IMR-90 (cell line): ENCODE measurements around the gene SMIM43. TPM values are rescaled to one million over a fixed set of nuclear protein-coding genes. Genes with fewer than 3 reads are reported as not detected.

Experiments
- ATAC-seq: fragments of 200-7000 bp; cut with Tn5 transposase; 2 replicates; pipeline ENCODE4 v1.9.1; 2020; ENCODE audit warnings: low read depth, mild to moderate bottlenecking, moderate library complexity
- BruUV-seq: library from RNA; stranded (reverse); fragments of 400-500 nt; replicated peaks from 2 replicates; lab custom pipeline; 2021; lab: Mats Ljungman, UMichigan
- CTCF ChIA-PET: fragments of 300-600 bp; formaldehyde crosslinking; extraction: SDS; loops from one replicate; lab custom pipeline; 2021; ENCODE audit warnings: antibody characterized with exemption; lab: Yijun Ruan, JAX
- POLR2A ChIA-PET: fragments of 300-600 bp; sonication (Branson Sonifier 250); formaldehyde crosslinking; loops from one replicate; lab custom pipeline; 2022; ENCODE audit warnings: antibody characterized with exemption; ENCODE audit not compliant: unreplicated experiment; lab: Charles Lee
- DNase-seq: peaks from one replicate; pipeline ENCODE4 v3.0.0; 2013
- H2AFZ ChIP-seq: replicated peaks from 2 replicates; pipeline ENCODE3; 2013; ENCODE audit warnings: low read length, mild to moderate bottlenecking; ENCODE audit not compliant: poor library complexity
- H2AK5ac ChIP-seq: 2 replicates; pipeline ENCODE4 v1.6.1; 2013; ENCODE audit warnings: low read depth, low read length, inconsistent platforms
- H2AK9ac ChIP-seq: replicated peaks from 2 replicates; pipeline ENCODE3; 2013; ENCODE audit warnings: mild to moderate bottlenecking, low read depth, low read length, moderate library complexity; ENCODE audit not compliant: poor library complexity
- H2BK120ac ChIP-seq: 2 replicates; pipeline ENCODE4 v1.6.1; 2013; ENCODE audit warnings: low read depth, low read length, inconsistent platforms
- H2BK15ac ChIP-seq: 3 replicates; pipeline ENCODE4 v1.6.1; 2013; ENCODE audit warnings: low read depth, low read length, inconsistent platforms
- H2BK20ac ChIP-seq: 2 replicates; pipeline ENCODE4 v1.6.1; 2013; ENCODE audit warnings: low read depth, mild to moderate bottlenecking, inconsistent platforms, low read length, moderate library complexity
- H2BK5ac ChIP-seq: 2 replicates; pipeline ENCODE4 v1.6.1; 2013; ENCODE audit warnings: mild to moderate bottlenecking, low read depth, low read length, inconsistent platforms; ENCODE audit not compliant: poor library complexity, severe bottlenecking
- H3K14ac ChIP-seq: replicated peaks from 2 replicates; pipeline ENCODE4 v1.6.1; 2013; ENCODE audit warnings: low read depth, low read length, inconsistent platforms
- H3K18ac ChIP-seq: 2 replicates; pipeline ENCODE4 v1.6.1; 2013; ENCODE audit warnings: low read depth, low read length, control low read depth
- H3K23ac ChIP-seq: 2 replicates; pipeline ENCODE4 v1.6.1; 2013; ENCODE audit warnings: low read depth, low read length, inconsistent platforms
- H3K27ac ChIP-seq: 2 replicates; pipeline ENCODE4 v1.5.1; 2013; ENCODE audit warnings: mild to moderate bottlenecking, control low read depth, low read length; ENCODE audit not compliant: insufficient read depth
- H3K27me3 ChIP-seq: 2 replicates; pipeline ENCODE4 v1.6.1; 2013; ENCODE audit warnings: low read length; ENCODE audit not compliant: control insufficient read depth, insufficient read depth
- H3K36me3 ChIP-seq: 2 replicates; pipeline ENCODE4 v1.6.1; 2013; ENCODE audit warnings: low read length, mixed read lengths; ENCODE audit not compliant: control insufficient read depth, insufficient read depth
- H3K4ac ChIP-seq: 2 replicates; pipeline ENCODE4 v1.6.1; 2013; ENCODE audit warnings: low read depth, low read length, inconsistent platforms
- H3K4me1 ChIP-seq: 2 replicates; pipeline ENCODE4 v1.6.1; 2013; ENCODE audit warnings: low read length, mixed read lengths; ENCODE audit not compliant: control insufficient read depth, insufficient read depth
- H3K4me2 ChIP-seq: 2 replicates; pipeline ENCODE4 v1.6.1; 2013; ENCODE audit warnings: low read depth, mild to moderate bottlenecking, control low read depth, low read length, moderate library complexity
- H3K4me3 ChIP-seq: 2 replicates; pipeline ENCODE4 v1.5.1; 2013; ENCODE audit warnings: low read depth, mild to moderate bottlenecking, control low read depth, low read length, moderate library complexity; ENCODE audit not compliant: insufficient read depth
- H3K56ac ChIP-seq: 2 replicates; pipeline ENCODE4 v1.6.1; 2013; ENCODE audit warnings: low read length, inconsistent platforms; ENCODE audit not compliant: insufficient read depth; ENCODE audit errors: extremely low read depth
- H3K79me1 ChIP-seq, 2 experiments: 2 replicates each; pipeline ENCODE4 v1.6.1; 2013; ENCODE audit warnings: low read length in 2 of 2, inconsistent platforms in 1 of 2, low read depth in 1 of 2
- H3K9ac ChIP-seq: 2 replicates; pipeline ENCODE4 v1.6.1; 2013; ENCODE audit warnings: low read depth, low read length, control low read depth
- H3K9me1 ChIP-seq: 2 replicates; pipeline ENCODE4 v1.6.1; 2013; ENCODE audit warnings: low read length, inconsistent platforms; ENCODE audit not compliant: insufficient read depth
- H3K9me3 ChIP-seq: 2 replicates; pipeline ENCODE4 v1.6.1; 2013; ENCODE audit warnings: low read length; ENCODE audit not compliant: control insufficient read depth, insufficient read depth
- H4K20me1 ChIP-seq: 2 replicates; pipeline ENCODE4 v1.6.1; 2013; ENCODE audit warnings: low read length, inconsistent platforms; ENCODE audit not compliant: insufficient read depth
- H4K5ac ChIP-seq: 2 replicates; pipeline ENCODE4 v1.6.1; 2013; ENCODE audit warnings: mild to moderate bottlenecking, low read depth, low read length, control low read depth
- H4K8ac ChIP-seq, 2 experiments: 2 replicates each; pipeline ENCODE4 v1.6.1; 2013; ENCODE audit warnings: low read depth in 2 of 2, low read length in 2 of 2, control low read depth in 1 of 2, inconsistent platforms in 1 of 2
- H4K91ac ChIP-seq: 2 replicates; pipeline ENCODE4 v1.6.1; 2013; ENCODE audit warnings: low read depth, low read length, inconsistent platforms; ENCODE audit not compliant: insufficient read depth
- BHLHE40 ChIP-seq: fragments of 150-350 bp; IDR thresholded peaks from 2 replicates; pipeline ENCODE4 v1.6.1; 2016; ENCODE audit warnings: mild to moderate bottlenecking, low read depth, low read length
- CEBPB ChIP-seq: IDR thresholded peaks from 2 replicates; pipeline ENCODE4 v1.6.1; 2012; ENCODE audit warnings: low read depth, low read length, improper control_type of control experiment
- CHD1 ChIP-seq: IDR thresholded peaks from 2 replicates; pipeline ENCODE4 v1.6.1; 2012; ENCODE audit warnings: low read depth, low read length, improper control_type of control experiment
- CTCF ChIP-seq: conservative IDR thresholded peaks from 2 replicates; pipeline ENCODE4 v1.5.1; 2012; ENCODE audit warnings: mild to moderate bottlenecking, low read depth, low read length, improper control_type of control experiment
- FOS ChIP-seq: fragments of 150-350 bp; IDR thresholded peaks from 2 replicates; pipeline ENCODE4 v1.6.1; 2016; ENCODE audit warnings: low read depth, low read length
- MAFK ChIP-seq: IDR thresholded peaks from 2 replicates; pipeline ENCODE4 v1.6.1; 2012; ENCODE audit warnings: low read depth, low read length, improper control_type of control experiment
- MAZ ChIP-seq: IDR thresholded peaks from 2 replicates; pipeline ENCODE4 v1.6.1; 2012; ENCODE audit warnings: low read depth, mild to moderate bottlenecking, low read length, improper control_type of control experiment, moderate library complexity, borderline replicate concordance
- MXI1 ChIP-seq: IDR thresholded peaks from 2 replicates; pipeline ENCODE4 v1.6.1; 2012; ENCODE audit warnings: low read depth, mild to moderate bottlenecking, low read length, moderate library complexity, borderline replicate concordance
- NFE2L2 ChIP-seq: fragments of 150-350 bp; IDR thresholded peaks from 2 replicates; pipeline ENCODE4 v1.6.1; 2016; ENCODE audit warnings: low read depth, mild to moderate bottlenecking, low read length
- POLR2A ChIP-seq: IDR thresholded peaks from 2 replicates; pipeline ENCODE4 v1.6.1; 2012; ENCODE audit warnings: mild to moderate bottlenecking, low read depth, low read length
- RAD21 ChIP-seq: IDR thresholded peaks from 2 replicates; pipeline ENCODE4 v1.6.1; 2012; ENCODE audit warnings: low read length, improper control_type of control experiment
- RCOR1 ChIP-seq: IDR thresholded peaks from 2 replicates; pipeline ENCODE4 v1.6.1; 2012; ENCODE audit warnings: mild to moderate bottlenecking, low read length, improper control_type of control experiment; ENCODE audit not compliant: insufficient replicate concordance
- RFX5 ChIP-seq: IDR thresholded peaks from 2 replicates; pipeline ENCODE4 v1.8.0; 2012; ENCODE audit warnings: low read depth, mild to moderate bottlenecking, low read length, moderate library complexity
- SMC3 ChIP-seq: fragments of 150-350 bp; IDR thresholded peaks from 2 replicates; pipeline ENCODE4 v1.6.1; 2016; ENCODE audit warnings: low read depth, mild to moderate bottlenecking, antibody characterized with exemption, low read length, moderate library complexity
- WGBS, 2 experiments: methylation state at CpG; one replicate each; pipeline versions ENCODE4 v1.1.5 to v1.1.7; 2013; ENCODE audit warnings: missing lambda C conversion rate in 2 of 2; ENCODE audit not compliant: insufficient read length in 1 of 2; ENCODE audit errors: extremely low coverage in 2 of 2; 5-methylcytosine and 5-hydroxymethylcytosine counted together
- dilution Hi-C: fragments of 300-500 bp; cut with HindIII; formaldehyde crosslinking; loops from one replicate; pipeline ENCODE4 v1.14.3; 2018; ENCODE audit warnings: low sequenced_read_pairs; ENCODE audit not compliant: unreplicated experiment
- in situ Hi-C: fragments of 300-500 bp; cut with MboI; formaldehyde crosslinking; loops from 3 replicates; pipeline ENCODE4 v1.14.3; 2019; ENCODE audit warnings: low sequenced_read_pairs, inconsistent platforms, mixed read lengths
- intact Hi-C: fragments of 100-400 bp; cut with micrococcal nuclease; formaldehyde crosslinking; loops from 2 replicates; pipeline ENCODE4 v1.10.0; 2022
- polyA plus RNA-seq, 3 experiments: library from polyadenylated mRNA; depleted of rRNA; stranded (reverse); fragments of >200 nt; gene quantifications; 2 replicates each; pipeline ENCODE4 v1.2.3, GENCODE V29; 2012; ENCODE audit warnings: low replicate concordance in 1 of 3
- total RNA-seq: library from RNA; depleted of rRNA; stranded (reverse); fragments of >200 nt; gene quantifications from 2 replicates; pipeline ENCODE4 v1.2.3, GENCODE V29; 2012
- TF ChIP-seq, protein P1 (sequence below): fragments of 150-350 bp; IDR thresholded peaks from 2 replicates; pipeline ENCODE4 v1.6.1; 2016; ENCODE audit warnings: low read depth, mild to moderate bottlenecking, low read length, moderate library complexity, borderline replicate concordance
- TF ChIP-seq, protein P2 (sequence below): fragments of 150-350 bp; IDR thresholded peaks from 2 replicates; pipeline ENCODE4 v1.6.1; 2017; ENCODE audit warnings: mild to moderate bottlenecking, antibody characterized with exemption, low read length, low read depth

The SMIM43 gene
- total and polyA plus RNA-seq, 2 of the 4 experiments (the other 2 are of a cell fraction) = 1.4 to 2.8 TPM

DNA sequence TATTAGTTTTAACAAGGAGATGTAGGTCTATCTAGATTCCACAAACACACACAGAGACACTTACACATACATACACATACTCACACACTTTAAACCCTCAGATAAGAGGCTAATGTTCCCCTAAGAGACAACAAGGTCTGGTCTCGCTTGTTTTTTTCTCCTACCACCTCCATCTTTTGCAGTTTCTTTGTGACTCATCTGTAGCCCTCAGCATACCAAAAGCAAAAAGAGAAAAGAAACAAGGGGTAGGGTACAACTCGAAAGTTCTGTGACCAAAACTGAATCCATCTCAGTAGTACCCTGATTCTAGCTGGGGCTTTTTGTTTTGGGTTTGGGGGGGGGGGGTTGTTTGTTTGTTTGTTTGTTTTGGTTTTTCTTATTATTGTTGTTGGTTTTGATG lies 23.9 kb upstream of the SMIM43 start:
- Histone ChIP-seq H2BK15ac (peak overlapping the region; percentile 99), H3K9me3 (peaks cover 3% of the 10 kb centered on the region; the same call in 1 of the 2 replicates), H3K4me2 (no peak overlapping the region; the same call in 1 of the 2 replicates), H3K27ac (peak overlapping the region; percentile 96), H2AFZ (no peak overlapping the region), H3K14ac (peak overlapping the region; percentile 91), H3K23ac (peak overlapping the region; percentile 99), H3K4me3 (no peak overlapping the region), H2AK5ac (peak overlapping the region; percentile 98), H3K18ac (peak overlapping the region; percentile 100), H2BK5ac (peak overlapping the region; percentile 98), H2AK9ac (peak overlapping the region; percentile 37), H3K4me1 (peaks cover 24% of the 10 kb centered on the region), H3K27me3 (no peaks in the 10 kb centered on the region), H3K36me3 (no peaks in the 10 kb centered on the region), H3K9ac (peak overlapping the region; percentile 9; the same call in 1 of the 2 replicates), H4K20me1 (no peaks in the 10 kb centered on the region), H3K9me1 (peaks cover 17% of the 10 kb centered on the region), H2BK120ac (peak overlapping the region; percentile 99), H4K5ac (peak overlapping the region; percentile 97; the same call in 1 of the 2 replicates), H4K91ac (peak overlapping the region; percentile 96), H3K4ac (peak overlapping the region; percentile 93), H2BK20ac (peak overlapping the region; percentile 100), H4K8ac (peak overlapping the region; percentile 87 to 91), H3K56ac (peak overlapping the region; percentile 71), H3K79me1 (peaks cover 0 to 21% of the 10 kb centered on the region in 2 experiments; a peak in 2 of 4 replicates)
- POLR2A ChIA-PET = no interaction called here
- no CpG with 5 or more reads among the region's 2 CpGs for WGBS, 2 experiments
- CTCF ChIA-PET = no interaction called here
- dilution Hi-C loops = no loop called here
- TF ChIP-seq RAD21 (no peak), POLR2A (no peak), RCOR1 (no peak), MAZ (no peak), BHLHE40 (no peak), CTCF (no peak), NFE2L2 (no peak), SMC3 (no peak), RFX5 (no peak), FOS (no peak), CEBPB (no peak), MAFK (no peak), CHD1 (no peak), MXI1 (no peak)
- TF ChIP-seq, protein P1, sequence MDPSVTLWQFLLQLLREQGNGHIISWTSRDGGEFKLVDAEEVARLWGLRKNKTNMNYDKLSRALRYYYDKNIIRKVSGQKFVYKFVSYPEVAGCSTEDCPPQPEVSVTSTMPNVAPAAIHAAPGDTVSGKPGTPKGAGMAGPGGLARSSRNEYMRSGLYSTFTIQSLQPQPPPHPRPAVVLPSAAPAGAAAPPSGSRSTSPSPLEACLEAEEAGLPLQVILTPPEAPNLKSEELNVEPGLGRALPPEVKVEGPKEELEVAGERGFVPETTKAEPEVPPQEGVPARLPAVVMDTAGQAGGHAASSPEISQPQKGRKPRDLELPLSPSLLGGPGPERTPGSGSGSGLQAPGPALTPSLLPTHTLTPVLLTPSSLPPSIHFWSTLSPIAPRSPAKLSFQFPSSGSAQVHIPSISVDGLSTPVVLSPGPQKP = no peak
- TF ChIP-seq, protein P2, sequence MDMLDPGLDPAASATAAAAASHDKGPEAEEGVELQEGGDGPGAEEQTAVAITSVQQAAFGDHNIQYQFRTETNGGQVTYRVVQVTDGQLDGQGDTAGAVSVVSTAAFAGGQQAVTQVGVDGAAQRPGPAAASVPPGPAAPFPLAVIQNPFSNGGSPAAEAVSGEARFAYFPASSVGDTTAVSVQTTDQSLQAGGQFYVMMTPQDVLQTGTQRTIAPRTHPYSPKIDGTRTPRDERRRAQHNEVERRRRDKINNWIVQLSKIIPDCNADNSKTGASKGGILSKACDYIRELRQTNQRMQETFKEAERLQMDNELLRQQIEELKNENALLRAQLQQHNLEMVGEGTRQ = no peak
- in situ Hi-C loops = no loop called here
- BruUV-seq = no TSS peak
- ATAC-seq = no peak
- intact Hi-C loops = no loop called here
- no peak for DNase-seq
